Bronchial epithelial cell (primary cell): Measurements from ENCODE around the gene RTL10. TPM values are rescaled to one million over a fixed set of nuclear protein-coding genes. Genes with fewer than 3 reads are reported as not detected.
A peak's percentile ranks its signal among the peaks of the same experiment; 100 is the strongest.

ENCODE experiments used
- DNase-seq: peaks from one replicate; pipeline ENCODE4 v3.0.0-alpha.2; 2010; ENCODE audit warnings: low read depth
- FAIRE-seq: peaks from 2 replicates; lab custom pipeline; 2011; peaks lifted over from hg19 to GRCh38; lab: Jason Lieb, UNC
- H3K27me3 ChIP-seq: 2 replicates; pipeline ENCODE4 v1.5.1; 2011; ENCODE audit warnings: low read length; ENCODE audit not compliant: control insufficient read depth, insufficient read depth
- H3K36me3 ChIP-seq: 2 replicates; pipeline ENCODE4 v1.5.1; 2011; ENCODE audit warnings: low read length; ENCODE audit not compliant: control insufficient read depth, insufficient read depth
- H3K4me3 ChIP-seq: 2 replicates; pipeline ENCODE4 v1.5.1; 2011; ENCODE audit warnings: mild to moderate bottlenecking, low read depth, low read length, control low read depth
- CTCF ChIP-seq: IDR thresholded peaks from 2 replicates; pipeline ENCODE4 v1.5.1; 2011; ENCODE audit warnings: mild to moderate bottlenecking, moderate library complexity, low read length, control low read depth, inconsistent platforms; ENCODE audit not compliant: insufficient read depth, severe bottlenecking
- total RNA-seq: library from RNA; depleted of rRNA; stranded (reverse); fragments of >200 nt; gene quantifications from 2 replicates; pipeline ENCODE4 v1.2.1, GENCODE V29; 2014

RTL10 gene
- total RNA-seq, 1 donor from 2014 or later, result 9.5 TPM

- no peak for TF ChIP-seq CTCF
- FAIRE-seq (no peak), DNase-seq (no peak)
- Histone ChIP-seq H3K27me3 (no peaks in the 10 kb centered on the region), H3K36me3 (no peaks in the 10 kb centered on the region), H3K4me3 (no peak overlapping the region)
Observed at GRCh38 chr22:19824926-19825339, 29.7 kb downstream of the RTL10 start.

GRCh38 chr22:19824212-19824925, 30.3 kb downstream of the RTL10 start:
- DNase-seq, result no peak
- Histone ChIP-seq H3K36me3 (no peaks in the 10 kb centered on the region), H3K27me3 (no peaks in the 10 kb centered on the region), H3K4me3 (no peak overlapping the region)
- TF ChIP-seq CTCF, result no peak
- FAIRE-seq, result no peak

GRCh38 chr22:19823902-19824211, 30.8 kb downstream of the RTL10 start:
- FAIRE-seq (no peak), DNase-seq (peak; percentile 62)
- TF ChIP-seq CTCF, result no peak
- H3K36me3 ChIP-seq, result no peaks in the 10 kb centered on the region
- no peaks in the 10 kb centered on the region for H3K27me3 ChIP-seq
- no peak overlapping the region for H3K4me3 ChIP-seq

- no peak for DNase-seq
- FAIRE-seq, result peak; percentile 90
- Histone ChIP-seq H3K36me3 (no peaks in the 10 kb centered on the region), H3K27me3 (no peaks in the 10 kb centered on the region), H3K4me3 (no peak overlapping the region)
- no peak for TF ChIP-seq CTCF
Observed at GRCh38 chr22:19823191-19823901, 31.3 kb downstream of the RTL10 start.

GRCh38 chr22:19822301-19823117, 32.2 kb downstream of the RTL10 start:
- FAIRE-seq (no peak), DNase-seq (no peak)
- Histone ChIP-seq H3K27me3 (no peaks in the 10 kb centered on the region), H3K4me3 (no peak overlapping the region), H3K36me3 (no peaks in the 10 kb centered on the region)
- TF ChIP-seq CTCF, result no peak
